B cell (primary cell): ENCODE measurements around the gene ARNT2. TPM values are rescaled to one million over a fixed set of nuclear protein-coding genes. Genes with fewer than 3 reads are reported as not detected.

Experiments
- ATAC-seq: fragments of 200-7000 bp; cut with Tn5 transposase; one replicate; pipeline ENCODE4 v1.10.0; 2021; ENCODE audit warnings: low read depth, mild to moderate bottlenecking, moderate number of reproducible peaks, moderate library complexity
- CTCF ChIA-PET: fragments of 350-600 bp; sonication (Branson Sonifier 250); formaldehyde crosslinking; loops from one replicate; lab custom pipeline; 2021; ENCODE audit warnings: antibody characterized with exemption, inconsistent platforms; lab: Charles Lee
- POLR2A ChIA-PET: fragments of 350-600 bp; sonication (Branson Sonifier 250); formaldehyde crosslinking; loops from one replicate; lab custom pipeline; 2021; ENCODE audit warnings: antibody characterized with exemption; lab: Charles Lee
- DNase-seq: peaks from one replicate; pipeline ENCODE4 v3.0.0; 2013
- H2AFZ ChIP-seq: 2 replicates; pipeline ENCODE4 v1.6.1; 2012; ENCODE audit warnings: mild to moderate bottlenecking, low read depth, low read length; ENCODE audit not compliant: insufficient read depth, poor library complexity, severe bottlenecking
- H3K27ac ChIP-seq, 2 donors: 1 replicate in 1 of 2; 2 replicates in 1 of 2; pipeline ENCODE4 v1.5.1; 2012 to 2013; ENCODE audit warnings: low read length in 2 of 2, mild to moderate bottlenecking in 2 of 2, moderate library complexity in 1 of 2
- H3K27me3 ChIP-seq, 4 experiments: fragments of 200-600 bp in 1 of 4; sonication (generic) in 1 of 4; replicated peaks in 1 of 4; 1 replicate in 2 of 4; 2 replicates in 2 of 4; pipeline versions ENCODE4 v1.6.1 to v1.7.0; 2013 to 2016; ENCODE audit warnings: low read length in 3 of 4, mild to moderate bottlenecking in 2 of 4, mixed read lengths in 1 of 4, moderate library complexity in 1 of 4; ENCODE audit not compliant: insufficient read depth in 4 of 4, control insufficient read depth in 3 of 4; ENCODE audit errors: control extremely low read depth in 1 of 4
- H3K36me3 ChIP-seq, 2 experiments: replicated peaks in 1 of 2; 1 replicate in 1 of 2; 2 replicates in 1 of 2; pipeline versions ENCODE4 v1.6.1 to v1.7.1; 2013; ENCODE audit warnings: low read length in 1 of 2; ENCODE audit not compliant: insufficient read depth in 2 of 2, control insufficient read depth in 1 of 2; ENCODE audit errors: control extremely low read depth in 1 of 2, extremely low read depth in 1 of 2
- H3K4me1 ChIP-seq, 2 donors: fragments of 200-600 bp in 1 of 2; sonication (generic) in 1 of 2; 1 replicate in 1 of 2; 2 replicates in 1 of 2; pipeline versions ENCODE4 v1.5.1 to v1.6.1; 2013 to 2017; ENCODE audit warnings: low read length in 2 of 2; ENCODE audit not compliant: control insufficient read depth in 2 of 2, insufficient read depth in 2 of 2
- H3K4me2 ChIP-seq: replicated peaks from 2 replicates; pipeline ENCODE3; 2012; ENCODE audit warnings: mild to moderate bottlenecking, low read depth, low read length; ENCODE audit not compliant: poor library complexity, severe bottlenecking
- H3K4me3 ChIP-seq, 5 experiments: fragments of 200-600 bp in 1 of 5; sonication (generic) in 1 of 5; 1 replicate in 3 of 5; 2 replicates in 2 of 5; pipeline versions ENCODE4 v1.5.1 to v1.7.0; 2011 to 2016; ENCODE audit warnings: low read length in 4 of 5, mild to moderate bottlenecking in 4 of 5, low read depth in 2 of 5, control low read depth in 1 of 5, moderate library complexity in 1 of 5; ENCODE audit not compliant: insufficient read depth in 1 of 5; ENCODE audit errors: control extremely low read depth in 1 of 5, extremely low read depth in 1 of 5
- H3K79me2 ChIP-seq: fragments of 200-600 bp; sonication (generic); one replicate; pipeline ENCODE4 v1.6.0; 2016; ENCODE audit warnings: low read length; ENCODE audit not compliant: control insufficient read depth, insufficient read depth
- H3K9ac ChIP-seq: fragments of 200-600 bp; sonication (generic); 2 replicates; pipeline ENCODE4 v1.6.1; 2017; ENCODE audit warnings: mild to moderate bottlenecking, low read length, moderate library complexity
- H3K9me3 ChIP-seq, 3 donors: one replicate each; pipeline versions ENCODE4 v1.6.1 to v1.7.1; 2013; ENCODE audit warnings: low read length in 2 of 3; ENCODE audit not compliant: control insufficient read depth in 2 of 3, insufficient read depth in 1 of 3; ENCODE audit errors: control extremely low read depth in 1 of 3
- H4K20me1 ChIP-seq: 2 replicates; pipeline ENCODE4 v1.6.0; 2012; ENCODE audit warnings: mild to moderate bottlenecking, low read length; ENCODE audit not compliant: insufficient read depth, control insufficient read depth, poor library complexity, severe bottlenecking
- H3K27ac Mint-ChIP-seq: one replicate; pipeline ENCODE4 v1.8.0; 2021; ENCODE audit warnings: mixed read lengths
- H3K27me3 Mint-ChIP-seq: one replicate; pipeline ENCODE4 v1.8.0; 2021; ENCODE audit warnings: mixed read lengths
- H3K4me1 Mint-ChIP-seq: one replicate; pipeline ENCODE4 v1.8.0; 2021; ENCODE audit warnings: mixed read lengths
- H3K4me3 Mint-ChIP-seq: one replicate; pipeline ENCODE4 v1.8.0; 2021; ENCODE audit warnings: mixed read lengths
- H3K9me3 Mint-ChIP-seq: one replicate; pipeline ENCODE4 v1.8.0; 2022; ENCODE audit warnings: mixed read lengths; ENCODE audit not compliant: insufficient read depth
- EZH2 ChIP-seq: IDR thresholded peaks from 2 replicates; pipeline ENCODE4 v1.6.1; 2012; ENCODE audit warnings: borderline replicate concordance, low read depth, mild to moderate bottlenecking, moderate library complexity, low read length; ENCODE audit not compliant: insufficient read depth, poor library complexity, severe bottlenecking
- WGBS: methylation state at CpG from one replicate; pipeline ENCODE4 v1.1.5; 2013; ENCODE audit warnings: missing lambda C conversion rate; ENCODE audit not compliant: insufficient coverage; 5-methylcytosine and 5-hydroxymethylcytosine counted together
- intact Hi-C: fragments of 100-400 bp; cut with micrococcal nuclease; formaldehyde crosslinking; loops from one replicate; pipeline ENCODE4 v1.10.0; 2022
- polyA plus RNA-seq: library from polyadenylated mRNA; depleted of rRNA; stranded (reverse); fragments of >200 nt; gene quantifications from 2 replicates; pipeline ENCODE4 v1.2.3, GENCODE V29; 2012
- total RNA-seq, 2 donors: library from RNA; stranded (reverse); fragments of 120-200 nt in 1 of 2; gene quantifications; 1 replicate in 1 of 2; 2 replicates in 1 of 2; pipeline versions ENCODE4 v1.2.3 to v1.2.4, GENCODE V29; 2013 to 2022
- TF ChIP-seq, protein P1 (sequence below): fragments of 200-600 bp; IDR thresholded peaks from one replicate; pipeline ENCODE4 v1.8.0; 2022; ENCODE audit warnings: antibody characterized with exemption, mild to moderate bottlenecking

Gene ARNT2
- total and polyA plus RNA-seq, 2 donors (not counting 1 experiment from before 2014, with no cell fraction given), result not detected

DNA sequence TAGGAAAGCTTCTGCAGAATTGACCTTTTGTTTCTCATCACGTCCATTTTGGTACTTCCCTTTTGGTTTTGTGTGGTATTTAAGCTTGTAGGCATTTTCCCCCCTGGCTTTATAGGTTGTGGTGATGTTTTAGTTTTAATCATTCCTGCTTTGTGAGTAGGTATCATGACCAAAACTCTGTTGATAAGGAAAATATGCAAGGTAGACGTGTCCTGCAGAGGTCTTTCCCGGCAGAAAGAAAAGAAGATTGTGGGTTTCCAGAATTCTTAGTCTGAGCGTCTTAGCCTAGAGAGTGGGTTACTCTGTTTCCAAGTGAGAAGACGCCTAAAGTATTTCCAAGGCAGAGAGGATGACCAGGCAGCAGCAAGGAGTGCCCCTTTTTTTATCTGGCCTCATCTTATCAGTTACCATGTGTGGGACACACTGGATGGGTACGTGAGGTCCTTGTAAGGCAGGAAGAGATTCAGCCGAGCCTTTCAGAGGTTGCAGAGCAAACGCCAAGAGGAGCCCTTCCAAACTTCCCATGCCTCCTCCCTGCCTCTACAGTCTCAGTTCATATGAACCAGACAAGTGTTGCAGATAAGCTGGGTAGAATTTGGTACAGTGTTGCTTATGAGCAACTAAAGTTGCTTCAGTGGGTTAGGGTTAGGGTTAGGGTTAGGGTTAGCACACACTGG is 58.8 kb downstream of the ARNT2 start:
- Histone ChIP-seq H3K9me3 (no peaks in the 10 kb centered on the region), H2AFZ (no peak overlapping the region), H3K9ac (no peak overlapping the region), H3K4me2 (no peak overlapping the region), H3K36me3 (no peaks in the 10 kb centered on the region), H3K4me3 (no peak overlapping the region), H3K27me3 (no peaks in the 10 kb centered on the region), H3K4me1 (no peaks in the 10 kb centered on the region), H4K20me1 (no peaks in the 10 kb centered on the region), H3K79me2 (no peaks in the 10 kb centered on the region), H3K27ac (no peak overlapping the region)
- Mint-ChIP-seq H3K27me3 (no peaks in the 10 kb centered on the region), H3K4me1 (no peaks in the 10 kb centered on the region), H3K27ac (no peak overlapping the region), H3K4me3 (no peak overlapping the region), H3K9me3 (no peaks in the 10 kb centered on the region)
- 88% methylated on average over 8 of the region's 8 CpGs for WGBS
- ChIA-PET POLR2A (no interaction called here), CTCF (no interaction called here)
- intact Hi-C loops, result no loop called here
- TF ChIP-seq EZH2, result no peak
- TF ChIP-seq, protein P1, sequence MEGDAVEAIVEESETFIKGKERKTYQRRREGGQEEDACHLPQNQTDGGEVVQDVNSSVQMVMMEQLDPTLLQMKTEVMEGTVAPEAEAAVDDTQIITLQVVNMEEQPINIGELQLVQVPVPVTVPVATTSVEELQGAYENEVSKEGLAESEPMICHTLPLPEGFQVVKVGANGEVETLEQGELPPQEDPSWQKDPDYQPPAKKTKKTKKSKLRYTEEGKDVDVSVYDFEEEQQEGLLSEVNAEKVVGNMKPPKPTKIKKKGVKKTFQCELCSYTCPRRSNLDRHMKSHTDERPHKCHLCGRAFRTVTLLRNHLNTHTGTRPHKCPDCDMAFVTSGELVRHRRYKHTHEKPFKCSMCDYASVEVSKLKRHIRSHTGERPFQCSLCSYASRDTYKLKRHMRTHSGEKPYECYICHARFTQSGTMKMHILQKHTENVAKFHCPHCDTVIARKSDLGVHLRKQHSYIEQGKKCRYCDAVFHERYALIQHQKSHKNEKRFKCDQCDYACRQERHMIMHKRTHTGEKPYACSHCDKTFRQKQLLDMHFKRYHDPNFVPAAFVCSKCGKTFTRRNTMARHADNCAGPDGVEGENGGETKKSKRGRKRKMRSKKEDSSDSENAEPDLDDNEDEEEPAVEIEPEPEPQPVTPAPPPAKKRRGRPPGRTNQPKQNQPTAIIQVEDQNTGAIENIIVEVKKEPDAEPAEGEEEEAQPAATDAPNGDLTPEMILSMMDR, result no peak
- ATAC-seq (no peak), DNase-seq (no peak)

DNA sequence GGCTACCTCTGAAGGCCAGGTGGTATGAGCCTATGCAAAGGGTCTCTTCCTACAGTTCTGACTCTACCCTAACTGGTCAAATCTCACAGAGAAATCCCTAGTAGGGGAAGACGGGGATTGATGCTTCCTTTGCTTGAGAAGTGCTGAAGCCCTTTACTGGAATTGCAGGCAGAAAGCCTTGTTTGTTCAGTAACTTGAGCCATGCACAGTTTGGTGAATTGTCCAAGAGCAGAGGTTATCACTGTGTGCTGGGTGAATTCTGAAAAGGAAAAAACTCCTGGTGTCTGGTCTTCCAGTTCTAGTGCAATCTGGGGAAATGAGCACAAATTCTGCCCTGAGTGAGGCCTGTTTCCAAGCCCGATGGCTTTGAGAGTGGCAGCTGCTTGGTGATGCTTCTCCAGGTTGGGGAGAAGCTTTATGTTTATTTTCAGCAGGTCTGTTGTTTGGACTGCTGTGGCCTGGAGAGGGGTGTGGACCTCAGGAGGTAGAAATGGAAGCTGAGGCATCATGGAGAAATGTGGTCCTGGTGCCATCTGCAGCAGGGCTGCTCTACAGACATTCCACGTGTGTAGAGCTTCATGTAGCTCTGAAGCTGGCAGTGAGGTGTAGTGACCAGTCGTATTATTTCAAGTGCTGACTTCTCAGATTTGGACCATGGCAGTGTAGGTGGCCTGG is 60.9 kb downstream of the ARNT2 start:
- Histone ChIP-seq H3K27me3 (no peaks in the 10 kb centered on the region), H3K27ac (no peak overlapping the region), H3K9me3 (no peaks in the 10 kb centered on the region), H3K4me2 (no peak overlapping the region), H3K9ac (no peak overlapping the region), H2AFZ (no peak overlapping the region), H3K36me3 (no peaks in the 10 kb centered on the region), H3K4me3 (no peak overlapping the region), H4K20me1 (no peaks in the 10 kb centered on the region), H3K79me2 (no peaks in the 10 kb centered on the region), H3K4me1 (no peaks in the 10 kb centered on the region)
- intact Hi-C loops, result no loop called here
- Mint-ChIP-seq H3K27ac (no peak overlapping the region), H3K4me1 (no peaks in the 10 kb centered on the region), H3K27me3 (peaks cover 9% of the 10 kb centered on the region), H3K4me3 (no peak overlapping the region), H3K9me3 (no peaks in the 10 kb centered on the region)
- CTCF ChIA-PET, result interaction anchor here (3.6 kb wide), 1 partner anchor 8 kb away, joined by 16 read pairs; no protein-coding TSS in a partner anchor
- 94% methylated on average over 3 of the region's 4 CpGs for WGBS
- POLR2A ChIA-PET, result no interaction called here
- TF ChIP-seq, protein P1, result no peak
- TF ChIP-seq EZH2, result no peak
- DNase-seq (no peak), ATAC-seq (no peak)
